AG09319 (cell line): Measurements from ENCODE around the gene FAM50B.

Experiments
- DNase-seq: peaks from one replicate; pipeline ENCODE4 v3.0.0-alpha.2; 2010; ENCODE audit warnings: low read depth; ENCODE audit errors: extremely low read depth
- CTCF ChIP-seq: IDR thresholded peaks from 2 replicates; pipeline ENCODE4 v1.5.1; 2011; ENCODE audit warnings: low read depth, mild to moderate bottlenecking, inconsistent platforms, low read length, moderate library complexity

The FAM50B gene

GRCh38 chr6:3822747-3823445 lies 26.3 kb upstream of the FAM50B start:
- no peak for TF ChIP-seq CTCF
- no peak for DNase-seq

- DNase-seq = no peak
- no peak for TF ChIP-seq CTCF
These were observed 25.5 kb upstream of the FAM50B start for GRCh38 chr6:3823671-3824070.

- no peak for DNase-seq
- TF ChIP-seq CTCF = peak; percentile 54
These were observed 23.8 kb upstream of the FAM50B start for GRCh38 chr6:3825331-3825831.

GRCh38 chr6:3825851-3826581 lies 23.2 kb upstream of the FAM50B start:
- TF ChIP-seq CTCF = no peak
- peak; percentile 92 for DNase-seq

GRCh38 chr6:3829285-3829684 lies 19.9 kb upstream of the FAM50B start:
- no peak for TF ChIP-seq CTCF
- no peak for DNase-seq

- DNase-seq = no peak
- TF ChIP-seq CTCF = no peak
These were observed 18.4 kb upstream of the FAM50B start for GRCh38 chr6:3830806-3831205.
